ENCODE results near the gene SLC10A7. TPM values are rescaled to one million over a fixed set of nuclear protein-coding genes. Genes with fewer than 3 reads are reported as not detected.
A peak's percentile ranks its signal among the peaks of the same experiment; 100 is the strongest.

The SLC10A7 gene
- total RNA-seq (2014; rRNA removed; shearing (Covaris generic)): 6.0 and 11.7 TPM in 2 replicates

DNA sequence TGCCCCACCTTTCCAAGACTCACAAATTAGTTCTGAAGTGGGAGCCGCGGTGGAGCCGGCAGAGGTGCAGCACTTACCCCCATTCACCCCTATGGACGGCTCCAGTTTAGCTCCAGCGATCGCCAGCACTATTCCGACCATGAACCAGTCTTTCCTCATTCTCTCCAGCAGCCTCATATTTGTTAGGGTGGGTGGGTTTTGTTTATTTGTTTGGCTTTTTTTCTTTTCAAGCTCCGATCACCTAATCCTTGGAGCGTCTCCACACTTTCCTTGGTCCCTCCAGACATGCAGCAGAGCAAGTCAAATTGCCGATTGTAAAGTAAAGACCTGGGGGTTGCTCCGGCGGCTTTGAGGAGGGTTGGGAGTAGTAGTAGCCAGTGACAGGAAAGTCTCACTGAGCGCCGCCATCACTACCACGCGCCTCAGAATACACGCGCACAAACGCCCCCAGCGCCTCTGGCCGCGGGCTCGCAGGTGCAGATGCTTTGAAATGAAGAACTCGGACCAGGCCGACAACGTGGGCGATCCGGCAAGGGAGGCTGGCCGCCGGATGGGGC, at the start of gene SLC10A7:
Gene SLC10A7 (minus strand): TSS at position 400 of the 557 bp plus-strand sequence. CDS start 223 bp downstream, at position 177.
- DNase-seq (ENCODE audit: low spot score): peak; percentile 64

GRCh38 chr4:146567396-146567795, 45.7 kb upstream of the SLC10A7 start:
- DNase-seq (ENCODE audit: low spot score): no peak

DNA sequence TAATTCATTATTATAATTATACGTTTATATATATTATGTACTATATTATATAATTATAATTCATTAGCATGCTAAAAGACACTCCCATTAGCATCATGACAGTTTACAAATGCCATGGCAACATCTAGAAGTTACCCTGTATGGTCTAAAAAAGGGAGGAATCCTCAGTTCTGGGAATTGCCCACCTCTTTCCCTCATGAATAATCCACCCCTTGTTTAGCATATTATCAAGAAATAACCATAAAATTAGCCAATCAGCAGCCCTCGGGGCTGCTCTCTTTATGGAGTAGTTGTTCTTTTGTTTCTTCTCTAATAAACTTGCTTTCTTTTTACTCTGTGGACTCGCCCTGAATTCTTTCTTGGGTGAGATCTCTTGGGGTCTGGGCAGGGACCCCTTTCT, 42.8 kb upstream of the SLC10A7 start:
- DNase-seq (ENCODE audit: low spot score): no peak

- DNase-seq (ENCODE audit: low spot score): no peak
Observed at GRCh38 chr4:146550161-146550560, 28.4 kb upstream of the SLC10A7 start.

- DNase-seq (ENCODE audit: low spot score): no peak
Observed at GRCh38 chr4:146548443-146548842, 26.7 kb upstream of the SLC10A7 start.

DNA sequence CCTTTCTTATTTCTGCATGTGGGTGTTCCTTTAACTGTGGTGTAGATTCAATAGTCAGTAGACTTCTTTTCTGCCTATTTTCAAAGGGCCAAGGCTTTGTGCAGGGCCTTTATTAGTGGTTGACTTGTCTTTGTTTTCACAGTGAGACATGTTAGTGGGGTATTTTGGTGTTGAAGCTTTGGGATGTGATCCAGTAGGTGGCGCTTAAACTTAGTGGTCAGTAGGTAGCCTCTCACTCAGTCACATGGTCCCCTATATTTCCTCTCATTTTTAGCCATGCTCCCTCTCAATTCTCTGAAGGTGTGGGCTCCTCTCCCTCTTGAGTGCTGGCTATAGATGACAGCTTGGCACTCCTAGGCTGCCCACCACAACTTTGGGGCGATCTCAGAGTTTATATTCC, 23.4 kb upstream of the SLC10A7 start:
- DNase-seq (ENCODE audit: low spot score): no peak

GRCh38 chr4:146534178-146534577, 12.4 kb upstream of the SLC10A7 start:
- no peak for DNase-seq (ENCODE audit: low spot score)

GRCh38 chr4:146525754-146526153, 4.0 kb upstream of the SLC10A7 start:
- no peak for DNase-seq (ENCODE audit: low spot score)

DNA sequence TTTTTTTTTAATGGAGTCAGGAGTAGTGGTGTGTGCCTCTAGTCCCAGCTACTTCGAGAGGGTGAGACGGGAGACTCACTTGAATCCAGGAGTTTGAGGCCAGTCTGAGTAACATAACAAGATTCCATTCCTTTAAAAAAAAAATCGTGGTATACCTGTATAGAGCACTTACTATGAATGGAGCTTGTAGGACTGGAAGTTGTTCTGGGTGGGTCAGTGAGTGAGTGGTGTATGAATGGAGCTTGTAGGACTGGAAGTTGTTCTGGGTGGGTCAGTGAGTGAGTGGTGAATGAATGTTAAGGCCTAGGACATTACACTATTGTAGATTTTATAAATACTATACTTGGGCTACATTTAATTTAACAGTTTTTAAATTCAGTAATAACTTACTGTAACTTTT, 2.9 kb upstream of the SLC10A7 start:
- no peak for DNase-seq (ENCODE audit: low spot score)

DNA sequence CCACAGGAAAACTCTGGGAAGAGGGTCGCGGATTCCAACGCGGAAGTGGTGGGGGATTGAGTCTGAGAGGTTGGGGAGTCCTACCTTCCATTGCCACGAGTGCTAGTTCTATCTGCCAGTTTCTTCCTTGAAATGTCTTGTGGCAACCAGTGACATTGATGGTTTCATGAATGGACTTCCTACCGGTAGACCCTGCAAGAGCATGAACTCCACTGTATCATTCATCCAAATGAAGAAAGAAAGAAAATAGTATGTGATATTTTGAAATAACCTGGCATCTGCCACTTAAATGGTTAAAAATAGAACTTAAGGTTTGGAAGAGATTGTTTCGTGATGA, 1.1 kb upstream of the SLC10A7 start:
- DNase-seq (ENCODE audit: low spot score): no peak

- peak; percentile 79 for DNase-seq (ENCODE audit: low spot score)
Observed at GRCh38 chr4:146522098-146522868, 543 bp upstream of the SLC10A7 start.

DNA sequence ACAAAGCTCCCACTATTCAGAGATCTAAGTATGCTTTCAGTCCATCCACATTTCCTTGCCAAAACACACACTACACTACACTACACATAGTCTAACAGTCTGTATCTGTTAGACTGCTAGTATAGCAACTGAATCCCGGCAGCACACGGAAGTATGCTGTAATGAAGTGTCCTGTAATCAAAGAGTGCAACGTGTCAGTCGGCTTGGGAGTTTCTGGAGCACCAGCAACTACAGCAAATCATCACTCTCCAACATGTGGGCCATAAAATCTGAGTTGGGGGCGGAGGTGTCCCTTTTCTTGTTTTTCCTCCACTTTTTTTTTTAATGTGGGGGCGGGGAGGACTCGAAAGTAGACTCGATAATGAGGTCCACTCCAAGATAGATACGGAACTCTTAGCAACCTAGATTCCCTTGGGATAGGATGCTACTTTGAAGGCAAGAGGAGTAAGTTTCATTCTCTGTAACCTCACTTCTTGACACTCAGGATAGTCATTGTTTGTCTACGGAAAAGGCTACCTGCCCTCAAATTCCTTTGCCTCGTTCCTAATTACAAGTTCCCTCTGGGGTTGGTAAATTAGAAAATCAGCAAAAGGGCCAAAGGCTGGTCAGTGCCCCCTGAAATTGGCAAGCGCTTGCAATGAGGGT, 722 bp downstream of the SLC10A7 start:
- DNase-seq (ENCODE audit: low spot score): peak; percentile 57

GRCh38 chr4:146514651-146515357, 6.9 kb downstream of the SLC10A7 start:
- no peak for DNase-seq (ENCODE audit: low spot score)

DNA sequence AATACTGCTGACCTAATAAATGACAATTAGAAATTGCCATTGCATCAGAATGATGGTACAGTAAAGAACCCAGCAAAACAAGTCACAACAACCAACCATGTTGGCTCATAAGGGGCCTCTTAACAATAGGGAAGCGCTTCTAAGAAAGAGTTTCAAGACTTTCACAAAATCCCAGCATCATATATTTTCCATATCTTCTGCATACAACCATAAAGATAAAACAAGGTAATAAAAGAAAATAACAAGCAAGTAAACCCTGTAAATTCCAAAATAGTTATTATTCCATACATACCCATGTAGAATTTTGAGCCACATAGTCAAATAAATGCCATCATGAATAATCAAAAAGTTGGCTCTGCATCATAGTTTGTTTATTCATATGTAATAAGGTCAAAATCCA, 8.2 kb downstream of the SLC10A7 start:
- no peak for DNase-seq (ENCODE audit: low spot score)

DNA sequence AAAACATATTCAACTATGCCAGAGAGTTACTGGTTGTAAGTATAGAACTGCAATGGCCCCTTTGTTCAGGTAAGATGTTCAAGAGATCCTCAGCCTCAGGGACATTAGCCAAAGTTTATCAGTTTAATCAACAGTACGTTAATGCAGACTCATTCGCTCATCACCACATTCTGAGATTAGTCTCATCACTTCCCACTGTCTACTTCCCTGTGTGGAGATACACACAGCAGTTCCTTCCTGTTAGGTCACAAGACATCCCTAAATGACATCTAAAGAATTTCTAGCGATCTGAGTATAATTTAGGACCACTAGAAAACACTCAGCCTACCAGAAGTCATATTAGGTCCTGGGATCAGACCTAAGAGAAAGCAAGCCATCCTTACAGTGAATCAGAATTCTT, 10.4 kb downstream of the SLC10A7 start:
- DNase-seq (ENCODE audit: low spot score): no peak

DNA sequence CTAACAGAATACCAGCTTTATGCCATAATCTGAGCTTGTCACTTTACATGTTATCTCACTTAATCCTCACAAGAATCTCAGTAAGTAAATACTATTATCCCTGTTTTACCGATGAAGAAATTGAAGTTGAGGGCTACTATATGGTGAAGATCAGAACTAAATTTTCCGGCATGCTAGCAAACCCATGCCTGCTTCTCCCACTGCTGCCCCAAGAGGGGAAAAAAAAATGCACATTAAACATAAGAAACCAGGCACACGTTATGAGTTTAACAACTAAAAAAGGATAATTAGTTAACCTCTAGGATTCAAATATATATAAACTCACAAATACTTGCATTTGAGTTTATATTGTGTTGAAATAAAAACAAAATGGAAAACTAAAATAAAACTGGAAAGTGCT, 10.8 kb downstream of the SLC10A7 start:
- no peak for DNase-seq (ENCODE audit: low spot score)

- no peak for DNase-seq (ENCODE audit: low spot score)
Observed at GRCh38 chr4:146508229-146508939, 13.4 kb downstream of the SLC10A7 start.

GRCh38 chr4:146507632-146508031, 14.1 kb downstream of the SLC10A7 start:
- DNase-seq (ENCODE audit: low spot score): no peak

GRCh38 chr4:146506272-146506671, 15.5 kb downstream of the SLC10A7 start:
- no peak for DNase-seq (ENCODE audit: low spot score)

DNA sequence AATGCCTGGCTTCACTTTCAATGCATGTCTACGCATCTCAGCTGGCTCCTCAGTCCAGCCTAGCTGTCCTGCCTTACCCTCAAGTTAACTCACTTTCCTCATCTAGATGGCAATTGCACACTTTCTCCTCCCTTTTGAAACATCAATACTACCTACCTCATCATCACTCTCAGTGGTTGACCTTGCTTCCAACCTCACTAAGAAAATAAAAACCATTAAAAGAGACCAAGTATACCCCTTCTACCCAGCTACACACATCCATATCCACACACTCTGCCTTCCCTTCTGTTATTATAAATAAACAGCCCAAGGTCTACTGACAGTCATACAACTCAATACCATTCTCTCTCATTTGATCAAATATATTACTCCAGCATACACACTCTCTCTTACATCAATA, 21.5 kb downstream of the SLC10A7 start:
- no peak for DNase-seq (ENCODE audit: low spot score)

GRCh38 chr4:146498291-146498690, 23.4 kb downstream of the SLC10A7 start:
- no peak for DNase-seq (ENCODE audit: low spot score)

DNA sequence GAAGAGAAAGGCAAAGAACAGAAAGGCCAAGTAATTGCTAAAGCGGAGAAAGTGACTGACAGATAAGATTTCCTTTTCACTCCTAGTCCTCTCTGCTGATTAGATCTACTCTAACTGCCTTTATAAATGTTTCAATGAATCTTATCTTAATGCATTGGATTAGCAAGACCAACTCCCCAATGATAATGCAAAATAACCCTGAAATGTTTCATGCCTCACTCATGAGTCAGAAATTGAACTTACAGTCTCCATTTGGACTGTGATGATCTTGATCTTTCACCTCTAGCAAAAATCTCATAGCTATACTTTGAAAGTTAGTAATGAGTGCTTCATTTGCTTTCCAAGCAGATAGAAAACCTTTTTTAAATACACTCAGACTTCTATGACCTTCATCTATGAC, 26.5 kb downstream of the SLC10A7 start:
- no peak for DNase-seq (ENCODE audit: low spot score)
